ENCODE results near the gene TIMM23.
"Not testable (repeated sequence)": the region's sequence is repeated elsewhere in the genome, so short reads cannot be mapped to it uniquely, and the experiment has no call there.

Gene TIMM23

GRCh38 chr10:45957928-45958327 lies 14.4 kb upstream of the TIMM23 start:
- H3K27ac ChIP-seq (ENCODE audit: low read length); H3K4me3 ChIP-seq (ENCODE audit: low read length); H3K36me3 ChIP-seq (ENCODE audit: control insufficient read depth, insufficient read depth, low read length); H3K27me3 ChIP-seq (ENCODE audit: control insufficient read depth, insufficient read depth, low read length); H3K9me3 ChIP-seq (ENCODE audit: control insufficient read depth, insufficient read depth, low read length); DNase-seq (ENCODE audit: low read depth, low spot score); H3K4me1 ChIP-seq (ENCODE audit: control insufficient read depth, insufficient read depth, low read length): not testable (repeated sequence)
- no CpG with 5 or more reads among the region's 6 CpGs for WGBS (ENCODE audit: insufficient coverage, insufficient read length)

DNA sequence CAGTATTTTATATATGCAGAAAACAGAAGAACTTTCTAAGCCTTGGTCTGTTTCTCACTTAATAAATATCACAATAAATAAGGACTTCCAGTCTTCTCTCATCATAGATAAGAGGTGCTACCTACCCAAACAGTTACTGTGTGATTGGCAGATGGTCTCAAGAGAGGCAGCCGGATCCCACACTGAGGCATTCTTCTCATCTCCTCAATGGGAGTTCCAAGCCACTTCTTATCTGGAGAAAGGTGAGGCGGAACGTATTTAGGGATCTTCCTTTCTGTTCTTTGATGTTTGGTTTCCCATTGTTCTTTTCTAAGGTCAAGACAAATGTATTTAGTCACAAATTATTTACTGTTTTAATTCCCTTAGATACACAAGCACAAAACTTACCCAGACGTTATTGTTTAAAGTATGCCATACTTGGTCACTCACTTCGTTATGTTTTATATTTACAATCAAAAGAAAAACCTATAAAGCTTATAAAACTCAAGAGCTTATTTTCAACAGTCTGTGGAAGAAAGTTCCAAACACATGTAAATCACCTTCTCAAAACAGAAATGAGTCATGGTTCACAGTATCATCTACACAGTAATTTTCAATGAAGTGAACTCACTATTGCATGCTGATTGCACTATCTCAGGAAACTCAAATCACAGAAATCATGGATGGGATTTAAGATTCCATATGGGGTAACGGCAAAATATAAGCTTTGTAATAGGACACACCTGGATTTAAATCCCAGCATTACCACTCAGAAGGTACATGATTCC lies 9.4 kb upstream of the TIMM23 start:
- H3K27me3 ChIP-seq (ENCODE audit: control insufficient read depth, insufficient read depth, low read length); DNase-seq (ENCODE audit: low read depth, low spot score); H3K27ac ChIP-seq (ENCODE audit: low read length); H3K4me3 ChIP-seq (ENCODE audit: low read length); H3K36me3 ChIP-seq (ENCODE audit: control insufficient read depth, insufficient read depth, low read length); H3K9me3 ChIP-seq (ENCODE audit: control insufficient read depth, insufficient read depth, low read length); H3K4me1 ChIP-seq (ENCODE audit: control insufficient read depth, insufficient read depth, low read length): not testable (repeated sequence)
- no CpG with 5 or more reads among the region's 6 CpGs for WGBS (ENCODE audit: insufficient coverage, insufficient read length)

- H3K4me3 ChIP-seq (ENCODE audit: low read length); DNase-seq (ENCODE audit: low read depth, low spot score); H3K27me3 ChIP-seq (ENCODE audit: control insufficient read depth, insufficient read depth, low read length); H3K9me3 ChIP-seq (ENCODE audit: control insufficient read depth, insufficient read depth, low read length); H3K36me3 ChIP-seq (ENCODE audit: control insufficient read depth, insufficient read depth, low read length); H3K27ac ChIP-seq (ENCODE audit: low read length); H3K4me1 ChIP-seq (ENCODE audit: control insufficient read depth, insufficient read depth, low read length): not testable (repeated sequence)
- no CpG with 5 or more reads among the region's 14 CpGs for WGBS (ENCODE audit: insufficient coverage, insufficient read length)
Observed at GRCh38 chr10:45971019-45971418, 1.3 kb upstream of the TIMM23 start.

DNA sequence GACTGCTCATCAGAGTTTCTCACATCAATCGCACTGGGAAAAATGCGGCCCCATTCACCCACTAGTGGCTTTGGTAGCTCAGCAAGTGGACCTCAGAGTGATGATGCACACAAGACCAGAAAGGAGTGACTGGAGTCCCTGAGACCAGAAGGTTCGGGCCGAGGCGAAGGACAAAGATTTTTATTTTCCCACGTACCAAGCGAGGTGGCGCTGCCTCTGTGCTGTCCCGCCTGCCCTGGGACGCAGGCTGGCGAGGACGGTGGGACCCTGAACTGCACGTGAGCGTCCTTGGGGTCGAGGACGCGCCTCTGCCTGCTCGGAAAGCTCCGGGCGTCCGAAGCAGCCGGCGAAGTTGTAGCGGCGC lies 565 bp upstream of the TIMM23 start:
- not testable (repeated sequence) for H3K27me3 ChIP-seq (ENCODE audit: control insufficient read depth, insufficient read depth, low read length); H3K27ac ChIP-seq (ENCODE audit: low read length); DNase-seq (ENCODE audit: low read depth, low spot score); H3K4me1 ChIP-seq (ENCODE audit: control insufficient read depth, insufficient read depth, low read length); H3K9me3 ChIP-seq (ENCODE audit: control insufficient read depth, insufficient read depth, low read length); H3K36me3 ChIP-seq (ENCODE audit: control insufficient read depth, insufficient read depth, low read length)
- peak overlapping the region; percentile 91; the same call in 1 of the 2 replicates for H3K4me3 ChIP-seq (ENCODE audit: low read length)
- WGBS (ENCODE audit: insufficient coverage, insufficient read length), result no CpG with 5 or more reads among the region's 25 CpGs

GRCh38 chr10:45972813-45973169 lies 502 bp downstream of the TIMM23 start:
- not testable (repeated sequence) for DNase-seq (ENCODE audit: low read depth, low spot score); H3K27ac ChIP-seq (ENCODE audit: low read length); H3K9me3 ChIP-seq (ENCODE audit: control insufficient read depth, insufficient read depth, low read length)

DNA sequence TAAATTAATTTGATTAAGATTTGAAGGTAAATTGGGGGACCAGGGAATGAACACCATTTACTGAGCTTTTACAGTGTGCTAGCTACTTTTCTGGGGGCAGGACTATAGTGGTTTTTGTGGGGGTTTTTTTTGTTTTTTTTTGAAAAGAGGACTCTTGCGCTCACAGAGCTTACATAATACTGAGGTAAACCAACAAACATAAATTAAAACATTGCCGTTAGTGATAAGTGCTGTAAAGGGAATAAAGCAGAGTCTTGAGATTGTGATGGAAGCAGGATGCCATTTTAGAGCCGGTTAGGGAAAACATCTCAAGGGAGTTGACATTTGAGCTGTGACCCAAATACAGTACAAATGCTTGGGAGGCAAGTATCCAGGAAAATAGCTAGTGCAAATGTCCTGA lies 1.8 kb downstream of the TIMM23 start:
- not testable (repeated sequence) for H3K4me3 ChIP-seq (ENCODE audit: low read length); H3K27ac ChIP-seq (ENCODE audit: low read length); H3K36me3 ChIP-seq (ENCODE audit: control insufficient read depth, insufficient read depth, low read length); H3K9me3 ChIP-seq (ENCODE audit: control insufficient read depth, insufficient read depth, low read length); H3K27me3 ChIP-seq (ENCODE audit: control insufficient read depth, insufficient read depth, low read length); DNase-seq (ENCODE audit: low read depth, low spot score); H3K4me1 ChIP-seq (ENCODE audit: control insufficient read depth, insufficient read depth, low read length)
- WGBS (ENCODE audit: insufficient coverage, insufficient read length), result no CpG with 5 or more reads among the region's 3 CpGs

More at GRCh38 chr10:45972813-45973169, 502 bp downstream of the TIMM23 start:
- no CpG with 5 or more reads among the region's 10 CpGs for WGBS (ENCODE audit: insufficient coverage, insufficient read length)
- not testable (repeated sequence) for H3K27me3 ChIP-seq (ENCODE audit: control insufficient read depth, insufficient read depth, low read length); H3K36me3 ChIP-seq (ENCODE audit: control insufficient read depth, insufficient read depth, low read length); H3K4me1 ChIP-seq (ENCODE audit: control insufficient read depth, insufficient read depth, low read length)
- H3K4me3 ChIP-seq (ENCODE audit: low read length), result peak overlapping the region; percentile 91

- not testable (repeated sequence) for H3K9me3 ChIP-seq (ENCODE audit: control insufficient read depth, insufficient read depth, low read length); H3K4me1 ChIP-seq (ENCODE audit: control insufficient read depth, insufficient read depth, low read length); H3K4me3 ChIP-seq (ENCODE audit: low read length); DNase-seq (ENCODE audit: low read depth, low spot score); H3K27ac ChIP-seq (ENCODE audit: low read length); H3K36me3 ChIP-seq (ENCODE audit: control insufficient read depth, insufficient read depth, low read length); H3K27me3 ChIP-seq (ENCODE audit: control insufficient read depth, insufficient read depth, low read length)
- no CpG with 5 or more reads among the region's 2 CpGs for WGBS (ENCODE audit: insufficient coverage, insufficient read length)
Observed at GRCh38 chr10:45978554-45978953, 6.3 kb downstream of the TIMM23 start.

DNA sequence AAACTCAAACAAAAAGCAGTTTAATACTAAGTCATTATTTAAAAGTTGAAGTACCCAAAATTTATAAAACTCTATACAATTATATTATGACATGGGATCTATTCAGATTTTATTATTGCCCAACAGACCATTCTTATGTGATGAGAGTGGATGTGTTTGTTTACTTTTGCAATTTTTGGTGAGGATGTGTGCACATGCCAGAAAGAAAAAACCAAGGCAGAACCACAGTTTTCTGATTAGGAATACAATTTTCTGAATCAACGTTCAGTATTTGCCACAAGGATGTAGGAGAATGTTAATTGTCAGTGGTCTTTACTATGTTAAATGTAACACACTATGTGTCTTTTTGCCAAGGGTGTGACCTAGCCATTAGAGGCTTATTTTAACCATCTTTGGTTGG lies 9.1 kb downstream of the TIMM23 start:
- not testable (repeated sequence) for H3K4me1 ChIP-seq (ENCODE audit: control insufficient read depth, insufficient read depth, low read length); H3K36me3 ChIP-seq (ENCODE audit: control insufficient read depth, insufficient read depth, low read length); DNase-seq (ENCODE audit: low read depth, low spot score); H3K9me3 ChIP-seq (ENCODE audit: control insufficient read depth, insufficient read depth, low read length); H3K27ac ChIP-seq (ENCODE audit: low read length); H3K4me3 ChIP-seq (ENCODE audit: low read length); H3K27me3 ChIP-seq (ENCODE audit: control insufficient read depth, insufficient read depth, low read length)
- no CpG with 5 or more reads among the region's 1 CpG for whole genome bisulfite sequencing (ENCODE audit: insufficient coverage, insufficient read length)

DNA sequence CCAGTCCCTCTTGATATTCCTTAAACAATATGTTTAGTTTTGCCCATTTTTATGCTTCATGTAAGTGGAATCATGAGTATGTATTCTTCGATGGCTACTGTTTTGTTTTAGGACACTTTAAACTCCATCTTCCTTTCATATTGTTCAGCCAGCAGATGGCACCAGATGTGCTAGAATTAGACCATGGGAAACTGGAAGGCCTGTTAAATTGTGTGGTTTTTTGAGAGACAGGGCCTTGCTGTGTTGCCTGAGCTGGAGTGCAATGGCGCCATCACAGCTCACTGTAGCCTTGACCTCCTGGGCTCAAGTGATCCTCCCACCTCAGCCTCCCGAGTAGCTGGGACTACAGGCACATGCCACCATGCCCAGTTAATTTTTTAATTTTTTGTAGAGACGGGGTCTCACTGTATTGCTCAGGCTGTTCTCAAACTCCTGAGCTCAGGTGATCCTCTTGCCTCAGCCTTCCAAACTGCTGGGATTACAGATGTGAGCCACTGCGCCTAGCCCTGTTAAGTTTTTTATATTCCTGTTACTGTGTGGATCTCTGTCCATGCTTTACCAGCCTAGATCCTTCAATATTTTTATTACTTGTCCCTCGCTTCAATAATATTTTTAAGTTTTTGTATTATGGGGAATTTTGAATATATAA lies 11.4 kb downstream of the TIMM23 start:
- no CpG with 5 or more reads among the region's 6 CpGs for WGBS (ENCODE audit: insufficient coverage, insufficient read length)
- not testable (repeated sequence) for H3K9me3 ChIP-seq (ENCODE audit: control insufficient read depth, insufficient read depth, low read length); H3K4me3 ChIP-seq (ENCODE audit: low read length); H3K27ac ChIP-seq (ENCODE audit: low read length); H3K36me3 ChIP-seq (ENCODE audit: control insufficient read depth, insufficient read depth, low read length); DNase-seq (ENCODE audit: low read depth, low spot score); H3K27me3 ChIP-seq (ENCODE audit: control insufficient read depth, insufficient read depth, low read length); H3K4me1 ChIP-seq (ENCODE audit: control insufficient read depth, insufficient read depth, low read length)

DNA sequence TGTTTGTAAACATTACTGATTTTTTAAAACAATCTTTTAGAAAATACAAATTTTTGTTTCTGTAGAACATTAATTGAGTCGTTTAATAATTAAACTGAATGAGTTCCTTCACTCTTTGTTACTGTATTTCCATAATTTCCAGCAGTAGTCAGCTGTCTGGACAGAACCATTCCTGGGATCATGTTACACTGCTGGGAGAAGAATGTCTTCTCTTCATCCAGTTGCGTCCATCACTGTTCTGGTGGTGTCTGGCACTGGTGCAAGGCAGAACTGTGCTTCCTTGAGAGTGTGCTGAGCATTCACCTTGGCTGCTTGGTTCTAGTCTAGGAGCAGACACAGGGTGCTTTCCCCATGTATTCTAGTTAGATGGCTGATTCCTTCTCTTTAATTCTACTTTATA lies 12.2 kb downstream of the TIMM23 start:
- no CpG with 5 or more reads among the region's 2 CpGs for WGBS (ENCODE audit: insufficient coverage, insufficient read length)
- not testable (repeated sequence) for H3K4me1 ChIP-seq (ENCODE audit: control insufficient read depth, insufficient read depth, low read length); H3K27me3 ChIP-seq (ENCODE audit: control insufficient read depth, insufficient read depth, low read length); H3K9me3 ChIP-seq (ENCODE audit: control insufficient read depth, insufficient read depth, low read length); H3K27ac ChIP-seq (ENCODE audit: low read length); H3K4me3 ChIP-seq (ENCODE audit: low read length); DNase-seq (ENCODE audit: low read depth, low spot score); H3K36me3 ChIP-seq (ENCODE audit: control insufficient read depth, insufficient read depth, low read length)

- H3K27ac ChIP-seq (ENCODE audit: low read length); H3K36me3 ChIP-seq (ENCODE audit: control insufficient read depth, insufficient read depth, low read length); H3K4me1 ChIP-seq (ENCODE audit: control insufficient read depth, insufficient read depth, low read length); H3K4me3 ChIP-seq (ENCODE audit: low read length); H3K9me3 ChIP-seq (ENCODE audit: control insufficient read depth, insufficient read depth, low read length); DNase-seq (ENCODE audit: low read depth, low spot score); H3K27me3 ChIP-seq (ENCODE audit: control insufficient read depth, insufficient read depth, low read length): not testable (repeated sequence)
- WGBS (ENCODE audit: insufficient coverage, insufficient read length), result no CpG with 5 or more reads among the region's 3 CpGs
Observed at GRCh38 chr10:45985590-45985989, 13.3 kb downstream of the TIMM23 start.
